ENCODE measurements around the gene FAM81A. TPM values are rescaled to one million over a fixed set of nuclear protein-coding genes. Genes with fewer than 3 reads are reported as not detected.

Gene FAM81A
- total RNA-seq, 6 experiments from 2014 or later: 0.18 TPM; not detected in 5

DNA sequence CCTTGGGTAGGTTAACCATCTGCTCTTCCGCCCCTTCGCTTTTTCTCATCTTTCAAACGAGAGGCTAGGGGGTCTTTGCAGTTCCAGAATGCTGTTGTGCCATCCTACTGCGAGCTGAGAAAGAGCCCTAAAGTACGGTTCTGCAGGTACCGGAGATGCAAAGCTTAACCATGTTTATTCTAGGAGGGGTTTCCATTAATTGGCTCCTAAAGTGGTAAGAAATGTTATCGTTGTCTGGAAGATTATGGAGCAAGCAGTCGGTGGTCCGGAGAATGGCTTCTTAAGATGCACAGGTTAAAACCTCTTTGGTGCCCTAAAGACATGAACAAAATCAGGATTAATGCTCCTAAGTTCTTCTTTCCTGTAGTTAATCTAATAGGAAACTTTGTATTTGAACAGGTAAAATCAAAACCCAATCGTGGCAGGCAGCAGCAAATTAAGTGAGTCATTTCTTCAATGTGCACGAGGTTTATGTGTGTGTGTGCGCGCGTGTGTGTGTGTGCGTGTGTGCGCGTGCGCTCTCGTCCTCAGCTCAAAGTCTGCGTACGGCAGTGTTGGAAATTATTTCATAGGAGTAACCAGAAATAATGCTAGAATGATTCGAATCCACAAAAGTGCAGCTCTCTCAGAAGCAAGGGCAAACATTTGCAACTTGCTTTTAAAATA lies 772 bp downstream of the FAM81A start:
- intact Hi-C loops (cut with DNase I): no loop called here
- no peak for ATAC-seq
- Histone ChIP-seq H3K4me1 (peaks cover 0 to 7% (median 0%) of the 10 kb centered on the region in 4 donors), H3K27ac (no peak overlapping the region), H3K36me3 (no peaks in the 10 kb centered on the region), H3K4me3 (peak overlapping the region in 2 of 3 donors; percentile 27 to 46), H3K9me3 (no peaks in the 10 kb centered on the region), H3K27me3 (peaks cover 0 to 7% of the 10 kb centered on the region in 2 donors)
- TF ChIP-seq, protein P1, sequence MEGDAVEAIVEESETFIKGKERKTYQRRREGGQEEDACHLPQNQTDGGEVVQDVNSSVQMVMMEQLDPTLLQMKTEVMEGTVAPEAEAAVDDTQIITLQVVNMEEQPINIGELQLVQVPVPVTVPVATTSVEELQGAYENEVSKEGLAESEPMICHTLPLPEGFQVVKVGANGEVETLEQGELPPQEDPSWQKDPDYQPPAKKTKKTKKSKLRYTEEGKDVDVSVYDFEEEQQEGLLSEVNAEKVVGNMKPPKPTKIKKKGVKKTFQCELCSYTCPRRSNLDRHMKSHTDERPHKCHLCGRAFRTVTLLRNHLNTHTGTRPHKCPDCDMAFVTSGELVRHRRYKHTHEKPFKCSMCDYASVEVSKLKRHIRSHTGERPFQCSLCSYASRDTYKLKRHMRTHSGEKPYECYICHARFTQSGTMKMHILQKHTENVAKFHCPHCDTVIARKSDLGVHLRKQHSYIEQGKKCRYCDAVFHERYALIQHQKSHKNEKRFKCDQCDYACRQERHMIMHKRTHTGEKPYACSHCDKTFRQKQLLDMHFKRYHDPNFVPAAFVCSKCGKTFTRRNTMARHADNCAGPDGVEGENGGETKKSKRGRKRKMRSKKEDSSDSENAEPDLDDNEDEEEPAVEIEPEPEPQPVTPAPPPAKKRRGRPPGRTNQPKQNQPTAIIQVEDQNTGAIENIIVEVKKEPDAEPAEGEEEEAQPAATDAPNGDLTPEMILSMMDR (IDR thresholded peaks at IDR 0.05): no peak
- TF ChIP-seq POLR2A (IDR thresholded peaks at IDR 0.05): no peak
- DNase-seq: no peak
- WGBS (ENCODE audit: insufficient coverage, low coverage, low lambda C conversion rate, missing lambda C conversion rate): 58% methylated on average over 22 of the region's 22 CpGs

DNA sequence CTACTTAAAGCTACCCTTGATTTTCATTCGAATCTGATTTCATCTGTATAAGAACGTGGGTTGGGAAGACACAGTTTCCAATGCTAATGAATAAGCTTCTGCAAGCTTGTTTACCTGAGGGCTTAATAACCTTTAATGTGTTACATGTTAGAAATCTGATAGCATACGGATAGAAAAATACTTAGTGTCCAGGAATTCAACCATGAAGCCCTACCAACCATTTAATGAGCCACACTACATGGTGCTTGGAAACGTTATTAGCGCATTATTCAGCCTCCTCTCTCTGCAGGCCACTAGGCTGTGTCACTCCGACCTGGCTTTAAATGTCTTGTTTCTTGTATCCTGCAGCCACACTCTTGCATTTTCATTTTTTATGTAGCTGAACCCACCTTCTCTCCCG lies 1.6 kb downstream of the FAM81A start:
- no peak overlapping the region for H3K4me3 ChIP-seq
- TF ChIP-seq, protein P1 (IDR thresholded peaks at IDR 0.05): no peak
- no peak for TF ChIP-seq POLR2A (IDR thresholded peaks at IDR 0.05)
- H3K27ac ChIP-seq: no peak overlapping the region
- no peaks in the 10 kb centered on the region for H3K36me3 ChIP-seq
- WGBS (ENCODE audit: insufficient coverage, low coverage, low lambda C conversion rate, missing lambda C conversion rate): 82% methylated on average over 6 of the region's 7 CpGs
- peaks cover 0 to 7% of the 10 kb centered on the region in 2 donors for H3K27me3 ChIP-seq
- intact Hi-C loops (cut with DNase I): no loop called here
- H3K4me1 ChIP-seq: peaks cover 0 to 7% (median 0%) of the 10 kb centered on the region in 4 donors
- ATAC-seq (no peak), DNase-seq (no peak)
- H3K9me3 ChIP-seq: no peaks in the 10 kb centered on the region

DNA sequence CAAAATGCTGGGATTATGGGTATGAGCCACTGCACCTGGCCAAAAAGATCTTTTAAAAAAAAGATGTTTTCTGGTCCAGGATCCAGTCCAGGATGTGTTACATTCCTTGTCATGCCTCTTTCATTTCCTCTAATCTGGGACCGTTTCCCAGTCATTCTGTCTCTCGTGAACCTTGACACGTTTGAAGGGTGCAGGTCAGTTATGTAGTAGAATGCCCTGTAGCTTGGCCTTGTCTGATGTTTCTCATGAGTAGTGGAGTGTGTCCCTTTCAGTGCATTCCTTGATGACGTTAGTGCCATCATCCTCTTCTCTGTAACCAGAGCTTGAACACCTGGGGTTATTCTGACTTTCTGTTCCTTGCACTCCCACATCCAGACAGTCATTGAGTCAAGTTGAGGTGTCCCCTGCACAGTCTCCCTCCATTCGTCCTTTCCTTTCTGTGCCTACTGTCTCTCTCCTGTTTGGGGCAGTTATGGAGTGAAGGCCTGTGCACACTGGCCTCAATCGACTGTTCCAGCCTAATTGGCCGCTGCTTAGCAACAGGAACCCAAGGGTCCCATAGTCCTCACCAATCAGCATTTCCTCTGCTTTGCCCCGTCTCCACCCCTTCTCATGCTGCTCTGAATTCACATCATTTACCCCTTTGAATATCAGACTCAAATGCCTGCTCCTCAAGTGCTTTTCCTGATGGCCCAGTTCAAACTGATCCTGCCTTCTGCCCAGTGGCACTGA lies 5.5 kb downstream of the FAM81A start:
- WGBS (ENCODE audit: insufficient coverage, low coverage, low lambda C conversion rate, missing lambda C conversion rate): 62% methylated on average over 8 of the region's 8 CpGs
- Histone ChIP-seq H3K4me1 (no peaks in the 10 kb centered on the region), H3K9me3 (no peaks in the 10 kb centered on the region), H3K27ac (no peak overlapping the region), H3K27me3 (no peaks in the 10 kb centered on the region), H3K4me3 (no peak overlapping the region), H3K36me3 (no peaks in the 10 kb centered on the region)
- ATAC-seq: peak in 2 of 4 donors; percentile 33 to 62
- DNase-seq: no peak
- TF ChIP-seq, protein P1 (IDR thresholded peaks at IDR 0.05): no peak
- TF ChIP-seq POLR2A (IDR thresholded peaks at IDR 0.05): no peak
- intact Hi-C loops (cut with DNase I): no loop called here

DNA sequence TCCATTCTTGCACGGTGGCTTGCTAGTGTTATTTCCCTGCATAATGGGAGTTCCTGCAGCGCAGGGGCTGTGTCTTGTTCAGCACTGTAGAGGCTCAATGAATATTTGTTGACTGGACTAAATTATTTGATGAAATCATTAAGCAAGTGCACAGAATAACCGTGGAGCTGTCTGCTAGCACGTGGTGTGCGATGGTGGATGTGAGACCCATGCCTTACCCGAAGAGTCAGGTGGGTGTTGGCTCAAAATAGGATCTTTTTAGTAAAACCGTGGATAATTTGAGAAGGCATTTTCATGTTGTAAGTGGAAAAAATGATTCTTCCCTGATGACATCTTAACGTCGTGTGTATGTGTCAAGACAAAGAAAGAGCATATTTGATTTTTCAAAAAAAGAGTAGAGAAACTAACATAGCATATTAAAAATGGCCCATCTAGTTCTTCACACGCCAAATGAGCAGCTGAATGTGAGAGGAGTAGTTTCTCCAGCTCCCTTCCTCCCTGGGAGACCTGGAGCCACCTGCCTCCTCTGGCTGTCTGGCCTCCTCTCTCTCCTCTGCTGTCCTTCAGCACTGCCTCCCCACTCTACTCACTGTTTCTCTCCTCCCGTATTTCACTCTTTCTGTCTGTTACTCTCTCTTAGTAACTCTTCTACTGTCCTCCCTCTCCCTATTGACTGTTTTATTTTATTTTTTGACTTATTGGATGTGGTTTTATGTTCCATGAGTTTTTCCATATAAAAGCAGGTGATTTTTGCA lies 6.3 kb downstream of the FAM81A start:
- WGBS (ENCODE audit: insufficient coverage, low coverage, low lambda C conversion rate, missing lambda C conversion rate): 79% methylated on average over 10 of the region's 11 CpGs
- no peak for ATAC-seq
- intact Hi-C loops (cut with DNase I): no loop called here

More for the DNA sequence above, 6.3 kb downstream of the FAM81A start:
- Histone ChIP-seq H3K9me3 (no peaks in the 10 kb centered on the region), H3K27me3 (no peaks in the 10 kb centered on the region), H3K4me1 (no peaks in the 10 kb centered on the region), H3K27ac (no peak overlapping the region), H3K36me3 (no peaks in the 10 kb centered on the region), H3K4me3 (no peak overlapping the region)
- no peak for TF ChIP-seq POLR2A (IDR thresholded peaks at IDR 0.05)
- TF ChIP-seq, protein P1 (IDR thresholded peaks at IDR 0.05): no peak
- DNase-seq: no peak
